ENCODE data around the gene KSR1. TPM values are rescaled to one million over a fixed set of nuclear protein-coding genes. Genes with fewer than 3 reads are reported as not detected.

KSR1 gene
- total and polyA plus RNA-seq, 10 of the 15 experiments (the other 5 are each of a cell fraction or from before 2014, with no cell fraction given): 0.97 to 66.6 (median 22.9) TPM

DNA sequence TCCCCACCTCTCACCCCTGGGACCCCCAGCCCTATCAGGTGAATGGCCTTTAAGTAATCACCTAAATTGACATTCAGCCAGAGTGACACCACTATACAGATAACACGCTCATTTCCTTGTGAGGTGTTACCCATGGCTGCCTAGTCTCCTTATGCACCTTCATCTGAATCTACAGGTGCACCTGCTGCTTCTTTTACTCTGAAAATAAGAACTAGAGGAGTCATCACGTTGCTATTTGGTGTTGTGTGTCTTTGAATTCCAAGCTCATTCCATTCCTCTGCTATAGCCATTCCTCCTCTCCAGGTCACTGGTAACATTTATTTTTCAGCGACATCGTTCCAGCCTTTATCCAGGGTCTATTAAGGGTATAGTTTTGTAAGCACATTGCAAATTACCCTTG, 184.5 kb downstream of the KSR1 start:
- intact Hi-C loops (cut with micrococcal nuclease; ENCODE audit: unreplicated experiment) (no loop called here), in situ Hi-C loops (cut with MboI) (no loop called here)
- no peaks in the 10 kb centered on the region for H4K20me1 ChIP-seq (ENCODE audit: control insufficient read depth, insufficient read depth)
- RAD21 ChIA-PET (ENCODE audit: unreplicated experiment): no interaction called here
- ATAC-seq (no peak), FAIRE-seq (no peak), DNase-seq (ENCODE audit: low read depth, low spot score) (no peak)
- H3K79me2 ChIP-seq (ENCODE audit: control insufficient read depth, insufficient read depth, low read length): peaks cover 7% of the 10 kb centered on the region
- SMC1A ChIA-PET (ENCODE audit: uncharacterized antibody, unreplicated experiment): no interaction called here
- H3K4me2 ChIP-seq (ENCODE audit: control insufficient read depth, insufficient read depth): no peak overlapping the region
- H2AFZ ChIP-seq (ENCODE audit: control insufficient read depth, low read depth, low read length): no peak overlapping the region
- H3K9me3 ChIP-seq (replicated peaks; ENCODE audit: control insufficient read depth, insufficient read depth, low read length): no peaks in the 10 kb centered on the region
- H3K4me1 ChIP-seq (ENCODE audit: control insufficient read depth, insufficient read depth, low read length): no peaks in the 10 kb centered on the region
- WGBS (ENCODE audit: insufficient coverage, insufficient replicate concordance, low lambda C conversion rate, missing lambda C conversion rate): 54% methylated on average over 4 of the region's 4 CpGs
- H3K27me3 ChIP-seq (replicated peaks in 1 of 2; ENCODE audit: control insufficient read depth in 2 of 2, insufficient read depth in 2 of 2, low read length in 1 of 2): no peaks in the 10 kb centered on the region
- peaks cover 0 to 8% of the 10 kb centered on the region in 2 experiments; a peak in 3 of 4 replicates for H3K36me3 ChIP-seq (ENCODE audit: control insufficient read depth in 2 of 2, insufficient read depth in 2 of 2, low read length in 1 of 2)
- H3K4me3 ChIP-seq: no peak overlapping the region
- CTCF ChIA-PET: interaction anchor here (0.6 to 2.2 kb wide), 4 partner anchors 10 to 31 kb away, joined by 4 to 8 read pairs (median 6); partner anchors contain the start of gene LGALS9
- no peak overlapping the region for H3K27ac ChIP-seq (ENCODE audit: control insufficient read depth, insufficient read depth)
- BruUV-seq (replicated peaks): no TSS peak
- POLR2A ChIA-PET: no interaction called here
- no peak overlapping the region for H3K9ac ChIP-seq (ENCODE audit: control insufficient read depth, insufficient read depth, low read length)
- no peak for TF ChIP-seq EZH2 (IDR thresholded peaks at IDR 0.05; ENCODE audit: borderline replicate concordance, control insufficient read depth, low read depth, low read length)
- TF ChIP-seq NBN (IDR thresholded peaks at IDR 0.05): no peak
- TF ChIP-seq EED (IDR thresholded peaks at IDR 0.05; ENCODE audit: low read depth): no peak
- no peak for TF ChIP-seq LARP7 (IDR thresholded peaks at IDR 0.05)
- TF ChIP-seq IKZF2 (IDR thresholded peaks at IDR 0.05): no peak
- TF ChIP-seq, protein P1, sequence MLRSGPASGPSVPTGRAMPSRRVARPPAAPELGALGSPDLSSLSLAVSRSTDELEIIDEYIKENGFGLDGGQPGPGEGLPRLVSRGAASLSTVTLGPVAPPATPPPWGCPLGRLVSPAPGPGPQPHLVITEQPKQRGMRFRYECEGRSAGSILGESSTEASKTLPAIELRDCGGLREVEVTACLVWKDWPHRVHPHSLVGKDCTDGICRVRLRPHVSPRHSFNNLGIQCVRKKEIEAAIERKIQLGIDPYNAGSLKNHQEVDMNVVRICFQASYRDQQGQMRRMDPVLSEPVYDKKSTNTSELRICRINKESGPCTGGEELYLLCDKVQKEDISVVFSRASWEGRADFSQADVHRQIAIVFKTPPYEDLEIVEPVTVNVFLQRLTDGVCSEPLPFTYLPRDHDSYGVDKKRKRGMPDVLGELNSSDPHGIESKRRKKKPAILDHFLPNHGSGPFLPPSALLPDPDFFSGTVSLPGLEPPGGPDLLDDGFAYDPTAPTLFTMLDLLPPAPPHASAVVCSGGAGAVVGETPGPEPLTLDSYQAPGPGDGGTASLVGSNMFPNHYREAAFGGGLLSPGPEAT (IDR thresholded peaks at IDR 0.05; ENCODE audit: low read depth): no peak
- no peak for TF ChIP-seq GATAD2B (conservative IDR thresholded peaks at IDR 0.05; ENCODE audit: low read depth)
- TF ChIP-seq, protein P2, sequence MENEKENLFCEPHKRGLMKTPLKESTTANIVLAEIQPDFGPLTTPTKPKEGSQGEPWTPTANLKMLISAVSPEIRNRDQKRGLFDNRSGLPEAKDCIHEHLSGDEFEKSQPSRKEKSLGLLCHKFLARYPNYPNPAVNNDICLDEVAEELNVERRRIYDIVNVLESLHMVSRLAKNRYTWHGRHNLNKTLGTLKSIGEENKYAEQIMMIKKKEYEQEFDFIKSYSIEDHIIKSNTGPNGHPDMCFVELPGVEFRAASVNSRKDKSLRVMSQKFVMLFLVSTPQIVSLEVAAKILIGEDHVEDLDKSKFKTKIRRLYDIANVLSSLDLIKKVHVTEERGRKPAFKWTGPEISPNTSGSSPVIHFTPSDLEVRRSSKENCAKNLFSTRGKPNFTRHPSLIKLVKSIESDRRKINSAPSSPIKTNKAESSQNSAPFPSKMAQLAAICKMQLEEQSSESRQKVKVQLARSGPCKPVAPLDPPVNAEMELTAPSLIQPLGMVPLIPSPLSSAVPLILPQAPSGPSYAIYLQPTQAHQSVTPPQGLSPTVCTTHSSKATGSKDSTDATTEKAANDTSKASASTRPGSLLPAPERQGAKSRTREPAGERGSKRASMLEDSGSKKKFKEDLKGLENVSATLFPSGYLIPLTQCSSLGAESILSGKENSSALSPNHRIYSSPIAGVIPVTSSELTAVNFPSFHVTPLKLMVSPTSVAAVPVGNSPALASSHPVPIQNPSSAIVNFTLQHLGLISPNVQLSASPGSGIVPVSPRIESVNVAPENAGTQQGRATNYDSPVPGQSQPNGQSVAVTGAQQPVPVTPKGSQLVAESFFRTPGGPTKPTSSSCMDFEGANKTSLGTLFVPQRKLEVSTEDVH (IDR thresholded peaks at IDR 0.05; ENCODE audit: low read depth, partially characterized antibody): no peak
- TF ChIP-seq, protein P3, sequence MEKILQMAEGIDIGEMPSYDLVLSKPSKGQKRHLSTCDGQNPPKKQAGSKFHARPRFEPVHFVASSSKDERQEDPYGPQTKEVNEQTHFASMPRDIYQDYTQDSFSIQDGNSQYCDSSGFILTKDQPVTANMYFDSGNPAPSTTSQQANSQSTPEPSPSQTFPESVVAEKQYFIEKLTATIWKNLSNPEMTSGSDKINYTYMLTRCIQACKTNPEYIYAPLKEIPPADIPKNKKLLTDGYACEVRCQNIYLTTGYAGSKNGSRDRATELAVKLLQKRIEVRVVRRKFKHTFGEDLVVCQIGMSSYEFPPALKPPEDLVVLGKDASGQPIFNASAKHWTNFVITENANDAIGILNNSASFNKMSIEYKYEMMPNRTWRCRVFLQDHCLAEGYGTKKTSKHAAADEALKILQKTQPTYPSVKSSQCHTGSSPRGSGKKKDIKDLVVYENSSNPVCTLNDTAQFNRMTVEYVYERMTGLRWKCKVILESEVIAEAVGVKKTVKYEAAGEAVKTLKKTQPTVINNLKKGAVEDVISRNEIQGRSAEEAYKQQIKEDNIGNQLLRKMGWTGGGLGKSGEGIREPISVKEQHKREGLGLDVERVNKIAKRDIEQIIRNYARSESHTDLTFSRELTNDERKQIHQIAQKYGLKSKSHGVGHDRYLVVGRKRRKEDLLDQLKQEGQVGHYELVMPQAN (conservative IDR thresholded peaks at IDR 0.05): no peak
- no peak for TF ChIP-seq ZNF207 (IDR thresholded peaks at IDR 0.05; ENCODE audit: borderline replicate concordance)
- TF ChIP-seq, protein P4, sequence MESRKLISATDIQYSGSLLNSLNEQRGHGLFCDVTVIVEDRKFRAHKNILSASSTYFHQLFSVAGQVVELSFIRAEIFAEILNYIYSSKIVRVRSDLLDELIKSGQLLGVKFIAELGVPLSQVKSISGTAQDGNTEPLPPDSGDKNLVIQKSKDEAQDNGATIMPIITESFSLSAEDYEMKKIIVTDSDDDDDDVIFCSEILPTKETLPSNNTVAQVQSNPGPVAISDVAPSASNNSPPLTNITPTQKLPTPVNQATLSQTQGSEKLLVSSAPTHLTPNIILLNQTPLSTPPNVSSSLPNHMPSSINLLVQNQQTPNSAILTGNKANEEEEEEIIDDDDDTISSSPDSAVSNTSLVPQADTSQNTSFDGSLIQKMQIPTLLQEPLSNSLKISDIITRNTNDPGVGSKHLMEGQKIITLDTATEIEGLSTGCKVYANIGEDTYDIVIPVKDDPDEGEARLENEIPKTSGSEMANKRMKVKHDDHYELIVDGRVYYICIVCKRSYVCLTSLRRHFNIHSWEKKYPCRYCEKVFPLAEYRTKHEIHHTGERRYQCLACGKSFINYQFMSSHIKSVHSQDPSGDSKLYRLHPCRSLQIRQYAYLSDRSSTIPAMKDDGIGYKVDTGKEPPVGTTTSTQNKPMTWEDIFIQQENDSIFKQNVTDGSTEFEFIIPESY (IDR thresholded peaks at IDR 0.05): no peak
- TF ChIP-seq, protein P5, sequence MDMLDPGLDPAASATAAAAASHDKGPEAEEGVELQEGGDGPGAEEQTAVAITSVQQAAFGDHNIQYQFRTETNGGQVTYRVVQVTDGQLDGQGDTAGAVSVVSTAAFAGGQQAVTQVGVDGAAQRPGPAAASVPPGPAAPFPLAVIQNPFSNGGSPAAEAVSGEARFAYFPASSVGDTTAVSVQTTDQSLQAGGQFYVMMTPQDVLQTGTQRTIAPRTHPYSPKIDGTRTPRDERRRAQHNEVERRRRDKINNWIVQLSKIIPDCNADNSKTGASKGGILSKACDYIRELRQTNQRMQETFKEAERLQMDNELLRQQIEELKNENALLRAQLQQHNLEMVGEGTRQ (IDR thresholded peaks at IDR 0.05; ENCODE audit: borderline replicate concordance, low read depth, low read length): no peak
- no peak for TF ChIP-seq RBBP5 (conservative IDR thresholded peaks at IDR 0.05)
- no peak for TF ChIP-seq KAT2A (conservative IDR thresholded peaks at IDR 0.05; ENCODE audit: control insufficient read depth, low read depth, low read length)
- no peak for TF ChIP-seq CEBPB (IDR thresholded peaks at IDR 0.05; ENCODE audit: borderline replicate concordance in 1 of 2, low read depth in 2 of 2, low read length in 2 of 2)

Data from GM12878 (cell line).